HepG2 (cell line): ENCODE results near the gene NEMF. TPM values are rescaled to one million over a fixed set of nuclear protein-coding genes. Genes with fewer than 3 reads are reported as not detected.

ENCODE experiments used
- BCL3 ChIP-seq: sonication (generic); formaldehyde crosslinking; IDR thresholded peaks from 2 replicates; pipeline ENCODE4 v1.5.1; 2020; ENCODE audit warnings: mild to moderate bottlenecking, missing genetic modification reagents, moderate library complexity
- DMAP1 ChIP-seq: IDR thresholded peaks from 2 replicates; pipeline ENCODE4 v1.6.1; 2016
- DNMT1 ChIP-seq: sonication (generic); formaldehyde crosslinking; IDR thresholded peaks from 2 replicates; pipeline ENCODE4 v1.5.1; 2020; ENCODE audit warnings: mild to moderate bottlenecking, missing genetic modification reagents
- FOSL2 ChIP-seq: sonication (generic); formaldehyde crosslinking; IDR thresholded peaks from 2 replicates; pipeline ENCODE4 v1.4.0; 2020; ENCODE audit warnings: missing genetic modification reagents
- IRF2 ChIP-seq: IDR thresholded peaks from 2 replicates; pipeline ENCODE4 v1.6.1; 2018; ENCODE audit warnings: missing genetic modification reagents, missing compliant biosample characterization
- KDM1A ChIP-seq: IDR thresholded peaks from 2 replicates; pipeline ENCODE4 v1.6.1; 2016; ENCODE audit warnings: missing compliant biosample characterization
- KDM4B ChIP-seq: sonication (generic); formaldehyde crosslinking; IDR thresholded peaks from 2 replicates; pipeline ENCODE4 v1.4.0; 2020; ENCODE audit warnings: missing genetic modification reagents
- LRRFIP1 ChIP-seq: sonication (generic); formaldehyde crosslinking; conservative IDR thresholded peaks from 2 replicates; pipeline ENCODE4 v1.4.0; 2020; ENCODE audit warnings: missing genetic modification reagents
- MIXL1 ChIP-seq: IDR thresholded peaks from 2 replicates; pipeline ENCODE4 v1.6.1; 2016
- NFIC ChIP-seq: IDR thresholded peaks from 2 replicates; pipeline ENCODE4 v1.6.1; 2012; ENCODE audit warnings: mild to moderate bottlenecking, low read length, inconsistent platforms
- PHF21A ChIP-seq: sonication (generic); formaldehyde crosslinking; IDR thresholded peaks from 2 replicates; pipeline ENCODE4 v1.5.0; 2020; ENCODE audit warnings: mild to moderate bottlenecking, missing genetic modification reagents
- RAD21 ChIP-seq: fragments of 450-650 bp; formaldehyde crosslinking; IDR thresholded peaks from 2 replicates; pipeline ENCODE4 v1.5.0; 2020; ENCODE audit warnings: mild to moderate bottlenecking
- RXRA ChIP-seq: sonication (generic); formaldehyde crosslinking; IDR thresholded peaks from 2 replicates; pipeline ENCODE4 v1.5.1; 2020; ENCODE audit warnings: missing genetic modification reagents
- SOX6 ChIP-seq, 2 experiments: fragments of 450-650 bp in 1 of 2; sonication (generic) in 1 of 2; formaldehyde crosslinking in 1 of 2; IDR thresholded peaks; 2 replicates each; pipeline versions ENCODE4 v1.4.0 to v1.6.1; 2017 to 2020; ENCODE audit warnings: antibody characterized with exemption in 1 of 2, mild to moderate bottlenecking in 1 of 2, missing genetic modification reagents in 1 of 2
- ZFP37 ChIP-seq: sonication (generic); formaldehyde crosslinking; IDR thresholded peaks from 2 replicates; pipeline ENCODE4 v1.4.0; 2020; ENCODE audit warnings: missing genetic modification reagents, borderline replicate concordance
- ZKSCAN1 ChIP-seq: fragments of 150-350 bp; IDR thresholded peaks from 2 replicates; pipeline ENCODE4 v1.6.1; 2014; ENCODE audit warnings: low read length
- ZNF740 ChIP-seq: sonication (generic); formaldehyde crosslinking; IDR thresholded peaks from 2 replicates; pipeline ENCODE4 v1.4.0; 2020; ENCODE audit warnings: missing genetic modification reagents
- polyA plus RNA-seq, 8 experiments: library from polyadenylated mRNA; depleted of rRNA in 3 of 8; stranded (reverse) in 7 of 8; unstranded in 1 of 8; fragments of >200 nt; fragmentation: Illumina TruSeq in 4 of 8; extraction: Trizol in 4 of 8; gene quantifications; 2 replicates each; pipeline versions ENCODE4 v1.2.1 to v1.2.3, GENCODE V29; 2011 to 2016; ENCODE audit warnings: low read depth in 4 of 8, missing spikeins in 1 of 8, mixed read lengths in 1 of 8; ENCODE audit not compliant: insufficient read depth in 1 of 8
- total RNA-seq, 5 experiments: library from RNA; depleted of rRNA; stranded (reverse); fragments of >200 nt; fragmentation: Illumina TruSeq; extraction: Trizol; gene quantifications; 2 replicates each; pipeline ENCODE4 v1.2.3, GENCODE V29; 2016; ENCODE audit warnings: low read depth in 1 of 5
- TF ChIP-seq, protein P1 (sequence below): sonication (generic); formaldehyde crosslinking; IDR thresholded peaks from 2 replicates; pipeline ENCODE4 v1.9.0; 2022; ENCODE audit warnings: low read depth, missing genetic modification reagents
- TF ChIP-seq, protein P2 (sequence below): sonication (generic); formaldehyde crosslinking; IDR thresholded peaks from 2 replicates; pipeline ENCODE4 v1.4.0; 2020; ENCODE audit warnings: missing genetic modification reagents
- TF ChIP-seq, protein P3 (sequence below): sonication (generic); formaldehyde crosslinking; IDR thresholded peaks from 2 replicates; pipeline ENCODE4 v1.8.1; 2023; ENCODE audit warnings: mild to moderate bottlenecking, missing genetic modification reagents, borderline replicate concordance

NEMF gene
- total and polyA plus RNA-seq, 2 of the 13 experiments (the other 11 are each of a cell fraction or from before 2014, with no cell fraction given): 21.3 to 57.9 TPM

- no peak for TF ChIP-seq BCL3 (CRISPR knock-in tag)
- TF ChIP-seq, protein P1, sequence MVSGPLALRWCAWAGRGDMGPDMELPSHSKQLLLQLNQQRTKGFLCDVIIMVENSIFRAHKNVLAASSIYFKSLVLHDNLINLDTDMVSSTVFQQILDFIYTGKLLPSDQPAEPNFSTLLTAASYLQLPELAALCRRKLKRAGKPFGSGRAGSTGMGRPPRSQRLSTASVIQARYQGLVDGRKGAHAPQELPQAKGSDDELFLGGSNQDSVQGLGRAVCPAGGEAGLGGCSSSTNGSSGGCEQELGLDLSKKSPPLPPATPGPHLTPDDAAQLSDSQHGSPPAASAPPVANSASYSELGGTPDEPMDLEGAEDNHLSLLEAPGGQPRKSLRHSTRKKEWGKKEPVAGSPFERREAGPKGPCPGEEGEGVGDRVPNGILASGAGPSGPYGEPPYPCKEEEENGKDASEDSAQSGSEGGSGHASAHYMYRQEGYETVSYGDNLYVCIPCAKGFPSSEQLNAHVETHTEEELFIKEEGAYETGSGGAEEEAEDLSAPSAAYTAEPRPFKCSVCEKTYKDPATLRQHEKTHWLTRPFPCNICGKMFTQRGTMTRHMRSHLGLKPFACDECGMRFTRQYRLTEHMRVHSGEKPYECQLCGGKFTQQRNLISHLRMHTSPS: no peak
- TF ChIP-seq KDM1A (CRISPR knock-in tag): peak; percentile 88
- TF ChIP-seq LRRFIP1 (CRISPR knock-in tag): no peak
- no peak for TF ChIP-seq ZKSCAN1
- no peak for TF ChIP-seq ZNF740 (CRISPR knock-in tag)
- TF ChIP-seq RAD21 (CRISPR knock-in tag): peak; percentile 75
- TF ChIP-seq FOSL2 (CRISPR knock-in tag): 0 out of 2 replicates have a peak, but pooled peaks have one; percentile 28
- peak; percentile 61; the same call in 1 of the 2 replicates for TF ChIP-seq PHF21A (CRISPR knock-in tag)
- TF ChIP-seq, protein P2, sequence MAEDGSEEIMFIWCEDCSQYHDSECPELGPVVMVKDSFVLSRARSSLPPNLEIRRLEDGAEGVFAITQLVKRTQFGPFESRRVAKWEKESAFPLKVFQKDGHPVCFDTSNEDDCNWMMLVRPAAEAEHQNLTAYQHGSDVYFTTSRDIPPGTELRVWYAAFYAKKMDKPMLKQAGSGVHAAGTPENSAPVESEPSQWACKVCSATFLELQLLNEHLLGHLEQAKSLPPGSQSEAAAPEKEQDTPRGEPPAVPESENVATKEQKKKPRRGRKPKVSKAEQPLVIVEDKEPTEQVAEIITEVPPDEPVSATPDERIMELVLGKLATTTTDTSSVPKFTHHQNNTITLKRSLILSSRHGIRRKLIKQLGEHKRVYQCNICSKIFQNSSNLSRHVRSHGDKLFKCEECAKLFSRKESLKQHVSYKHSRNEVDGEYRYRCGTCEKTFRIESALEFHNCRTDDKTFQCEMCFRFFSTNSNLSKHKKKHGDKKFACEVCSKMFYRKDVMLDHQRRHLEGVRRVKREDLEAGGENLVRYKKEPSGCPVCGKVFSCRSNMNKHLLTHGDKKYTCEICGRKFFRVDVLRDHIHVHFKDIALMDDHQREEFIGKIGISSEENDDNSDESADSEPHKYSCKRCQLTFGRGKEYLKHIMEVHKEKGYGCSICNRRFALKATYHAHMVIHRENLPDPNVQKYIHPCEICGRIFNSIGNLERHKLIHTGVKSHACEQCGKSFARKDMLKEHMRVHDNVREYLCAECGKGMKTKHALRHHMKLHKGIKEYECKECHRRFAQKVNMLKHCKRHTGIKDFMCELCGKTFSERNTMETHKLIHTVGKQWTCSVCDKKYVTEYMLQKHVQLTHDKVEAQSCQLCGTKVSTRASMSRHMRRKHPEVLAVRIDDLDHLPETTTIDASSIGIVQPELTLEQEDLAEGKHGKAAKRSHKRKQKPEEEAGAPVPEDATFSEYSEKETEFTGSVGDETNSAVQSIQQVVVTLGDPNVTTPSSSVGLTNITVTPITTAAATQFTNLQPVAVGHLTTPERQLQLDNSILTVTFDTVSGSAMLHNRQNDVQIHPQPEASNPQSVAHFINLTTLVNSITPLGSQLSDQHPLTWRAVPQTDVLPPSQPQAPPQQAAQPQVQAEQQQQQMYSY (CRISPR knock-in tag): no peak
- peak; percentile 69; the same call in 1 of the 2 replicates for TF ChIP-seq ZFP37 (CRISPR knock-in tag)
- TF ChIP-seq IRF2: peak; percentile 54; the same call in 1 of the 2 replicates
- TF ChIP-seq DMAP1: peak; percentile 64; the same call in 1 of the 2 replicates
- TF ChIP-seq, protein P3, sequence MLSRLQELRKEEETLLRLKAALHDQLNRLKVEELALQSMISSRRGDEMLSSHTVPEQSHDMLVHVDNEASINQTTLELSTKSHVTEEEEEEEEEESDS (CRISPR knock-in tag): no peak
- TF ChIP-seq NFIC: no peak
- TF ChIP-seq MIXL1 (CRISPR knock-in tag): peak; percentile 24; the same call in 1 of the 2 replicates
- TF ChIP-seq RXRA (CRISPR knock-in tag): peak; percentile 49; the same call in 1 of the 2 replicates
- TF ChIP-seq KDM4B (CRISPR knock-in tag): 0 out of 2 replicates have a peak, but pooled peaks have one; percentile 23
- TF ChIP-seq SOX6 (IDR thresholded peaks at IDR 0.05): no peak
- TF ChIP-seq SOX6 (CRISPR knock-in tag; IDR thresholded peaks at IDR 0.05): 0 out of 2 replicates have a peak, but pooled peaks have one; percentile 28
- no peak for TF ChIP-seq DNMT1 (CRISPR knock-in tag)
Measured at GRCh38 chr14:49853572-49854375, 1.2 kb upstream of the NEMF start (continued).
